Astrocyte of the cerebellum (primary cell): ENCODE results near the gene LMF1.
A peak's percentile ranks its signal among the peaks of the same experiment; 100 is the strongest.

Experiments
- DNase-seq: peaks from one replicate; pipeline ENCODE4 v3.0.0-alpha.2; 2011; ENCODE audit warnings: low read depth
- H3K4me3 ChIP-seq: 2 replicates; pipeline ENCODE4 v1.5.1; 2011; ENCODE audit warnings: mild to moderate bottlenecking, low read depth, low read length, moderate library complexity
- in situ Hi-C: cut with HindIII; loops from 2 replicates; pipeline ENCODE4 v1.10.0; 2017; ENCODE audit warnings: low sequenced_read_pairs
- TF ChIP-seq, protein P1 (sequence below): IDR thresholded peaks from 2 replicates; pipeline ENCODE4 v1.5.1; 2012; ENCODE audit warnings: low read length, low read depth, moderate library complexity, mild to moderate bottlenecking; ENCODE audit errors: missing control alignments

LMF1 gene

DNA sequence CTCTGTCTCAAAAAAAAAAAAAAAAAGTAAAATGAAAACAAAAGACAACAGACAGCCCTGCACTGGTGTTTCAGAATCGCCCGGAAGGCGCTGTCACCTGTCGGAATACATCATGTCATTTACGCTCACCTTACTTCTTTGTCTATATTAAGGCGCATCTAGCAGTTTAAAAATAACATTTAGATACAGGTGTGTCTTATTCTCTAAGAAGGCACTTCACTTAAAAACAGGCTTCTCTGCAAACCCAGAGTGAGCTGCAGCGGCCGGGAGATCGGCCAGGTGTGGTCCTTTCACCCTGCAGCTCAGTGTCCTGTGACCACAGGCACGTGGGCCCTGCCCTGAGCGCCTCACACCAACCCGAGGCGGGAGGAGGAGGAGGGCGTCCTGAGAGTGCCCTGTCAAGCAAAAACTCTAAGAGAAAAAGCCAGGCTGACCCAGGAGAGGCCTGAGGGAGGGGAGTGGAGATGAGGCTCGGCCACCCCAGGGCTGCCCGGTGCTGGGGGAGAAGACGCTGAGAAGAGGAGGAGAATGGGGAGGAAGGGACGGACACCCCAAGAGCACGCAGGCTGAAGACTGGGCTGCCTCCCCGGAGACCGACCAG, 3.3 kb upstream of the LMF1 start:
- in situ Hi-C loops: loop anchor here (10.0 kb wide), 1 partner anchor 259 kb away; the partner anchor contains the start of gene METRN

DNA sequence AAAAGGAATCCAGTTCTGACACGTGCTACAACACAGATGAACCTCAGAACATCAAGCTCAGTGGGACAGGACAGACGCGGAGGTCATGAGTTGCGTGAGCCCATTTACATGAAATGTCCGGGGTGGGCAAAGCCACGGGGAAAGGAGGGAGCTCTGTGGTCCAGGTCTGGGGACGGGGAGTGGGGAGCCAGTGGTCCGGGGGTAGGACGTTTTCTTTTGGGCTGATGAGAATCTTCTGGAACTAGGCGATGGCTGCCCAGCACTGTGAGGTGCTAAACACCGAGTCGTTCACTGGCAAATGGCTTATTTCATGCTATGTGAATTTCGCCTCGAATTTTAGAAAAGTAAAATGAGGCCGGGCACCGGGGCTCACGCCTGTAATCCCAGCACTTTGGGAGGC, 2.6 kb upstream of the LMF1 start:
- no peak overlapping the region for H3K4me3 ChIP-seq
- DNase-seq: no peak
- TF ChIP-seq, protein P1, sequence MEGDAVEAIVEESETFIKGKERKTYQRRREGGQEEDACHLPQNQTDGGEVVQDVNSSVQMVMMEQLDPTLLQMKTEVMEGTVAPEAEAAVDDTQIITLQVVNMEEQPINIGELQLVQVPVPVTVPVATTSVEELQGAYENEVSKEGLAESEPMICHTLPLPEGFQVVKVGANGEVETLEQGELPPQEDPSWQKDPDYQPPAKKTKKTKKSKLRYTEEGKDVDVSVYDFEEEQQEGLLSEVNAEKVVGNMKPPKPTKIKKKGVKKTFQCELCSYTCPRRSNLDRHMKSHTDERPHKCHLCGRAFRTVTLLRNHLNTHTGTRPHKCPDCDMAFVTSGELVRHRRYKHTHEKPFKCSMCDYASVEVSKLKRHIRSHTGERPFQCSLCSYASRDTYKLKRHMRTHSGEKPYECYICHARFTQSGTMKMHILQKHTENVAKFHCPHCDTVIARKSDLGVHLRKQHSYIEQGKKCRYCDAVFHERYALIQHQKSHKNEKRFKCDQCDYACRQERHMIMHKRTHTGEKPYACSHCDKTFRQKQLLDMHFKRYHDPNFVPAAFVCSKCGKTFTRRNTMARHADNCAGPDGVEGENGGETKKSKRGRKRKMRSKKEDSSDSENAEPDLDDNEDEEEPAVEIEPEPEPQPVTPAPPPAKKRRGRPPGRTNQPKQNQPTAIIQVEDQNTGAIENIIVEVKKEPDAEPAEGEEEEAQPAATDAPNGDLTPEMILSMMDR: no peak
- in situ Hi-C loops: loop anchor here (10.0 kb wide), 1 partner anchor 259 kb away; the partner anchor contains the start of gene METRN

More for the DNA sequence above, 3.3 kb upstream of the LMF1 start:
- TF ChIP-seq, protein P1: no peak
- DNase-seq: no peak
- no peak overlapping the region for H3K4me3 ChIP-seq

DNA sequence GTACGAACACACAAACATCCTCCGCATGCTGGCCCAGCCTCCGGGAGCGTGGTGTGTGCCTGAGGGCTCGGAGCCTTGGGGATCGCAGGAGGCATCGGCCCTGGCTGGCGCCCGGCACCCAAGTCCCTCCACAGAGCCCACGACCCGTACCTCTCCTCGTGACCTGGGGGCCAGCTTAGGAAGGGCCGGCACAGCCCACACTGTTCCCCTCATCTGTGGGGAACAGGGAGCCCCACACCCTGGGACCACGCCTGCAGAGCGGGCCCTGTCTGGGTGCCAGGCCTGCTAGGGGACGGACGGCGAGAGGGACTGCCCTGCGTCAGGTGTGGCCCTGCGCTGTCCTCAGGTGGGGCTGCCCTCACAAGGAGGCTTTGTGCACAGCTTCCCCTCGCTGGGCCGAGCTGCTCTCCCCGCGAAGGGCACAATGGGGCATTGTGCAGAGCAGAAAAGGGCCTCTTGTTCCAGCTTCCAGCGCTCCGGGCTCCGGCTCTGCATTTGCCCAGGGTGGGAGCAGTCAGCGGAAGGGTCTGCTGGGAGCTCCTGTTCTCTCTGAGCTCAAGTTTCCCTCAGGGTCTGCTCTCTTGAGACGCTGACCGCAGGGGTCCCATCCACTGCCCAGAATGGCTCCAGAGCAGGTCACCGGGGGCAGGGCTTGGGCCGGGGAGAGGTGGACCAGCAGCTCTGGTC, 1.7 kb upstream of the LMF1 start:
- TF ChIP-seq, protein P1: no peak
- H3K4me3 ChIP-seq: no peak overlapping the region
- in situ Hi-C loops: loop anchor here (10.0 kb wide), 1 partner anchor 258 kb away; the partner anchor contains the start of gene METRN
- DNase-seq: no peak

DNA sequence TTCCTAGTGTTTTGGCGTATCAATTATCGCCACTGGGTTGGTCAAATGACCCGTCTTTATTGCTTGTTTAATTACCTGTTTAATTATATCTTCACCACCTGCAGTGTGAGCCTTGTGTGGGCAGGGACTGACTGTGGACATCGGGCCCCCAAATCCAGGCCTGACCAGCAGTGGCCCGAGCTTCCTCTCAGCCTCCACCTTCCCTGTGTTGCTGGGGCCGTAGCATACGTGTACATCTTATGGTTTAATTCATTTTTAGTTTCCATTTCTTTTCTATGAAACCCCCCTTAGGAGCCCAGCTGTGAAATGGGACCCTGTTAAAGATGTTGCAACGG, 1.2 kb upstream of the LMF1 start:
- in situ Hi-C loops: loop anchor here (10.0 kb wide), 1 partner anchor 257 kb away; the partner anchor contains the start of gene METRN
- no peak for DNase-seq
- H3K4me3 ChIP-seq: no peak overlapping the region
- TF ChIP-seq, protein P1: no peak

DNA sequence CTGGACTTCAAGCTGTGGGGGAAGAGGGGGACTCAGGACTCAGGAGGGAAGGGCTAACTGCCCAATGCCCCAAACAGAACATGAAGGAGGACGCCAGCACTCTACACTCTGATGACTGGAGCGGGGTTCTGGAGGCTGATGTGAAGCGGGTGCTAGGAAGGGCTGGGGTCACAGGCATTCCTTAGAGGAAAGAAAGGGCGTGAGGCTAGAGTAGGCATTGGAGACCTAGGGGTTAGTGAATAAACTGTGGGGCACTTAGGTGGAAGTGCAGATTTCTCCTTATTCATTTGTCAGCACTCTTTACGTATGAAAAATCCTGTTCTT, 760 bp upstream of the LMF1 start:
- no peak for DNase-seq
- TF ChIP-seq, protein P1: no peak
- in situ Hi-C loops: loop anchor here (10.0 kb wide), 1 partner anchor 257 kb away; the partner anchor contains the start of gene METRN
- no peak overlapping the region for H3K4me3 ChIP-seq

DNA sequence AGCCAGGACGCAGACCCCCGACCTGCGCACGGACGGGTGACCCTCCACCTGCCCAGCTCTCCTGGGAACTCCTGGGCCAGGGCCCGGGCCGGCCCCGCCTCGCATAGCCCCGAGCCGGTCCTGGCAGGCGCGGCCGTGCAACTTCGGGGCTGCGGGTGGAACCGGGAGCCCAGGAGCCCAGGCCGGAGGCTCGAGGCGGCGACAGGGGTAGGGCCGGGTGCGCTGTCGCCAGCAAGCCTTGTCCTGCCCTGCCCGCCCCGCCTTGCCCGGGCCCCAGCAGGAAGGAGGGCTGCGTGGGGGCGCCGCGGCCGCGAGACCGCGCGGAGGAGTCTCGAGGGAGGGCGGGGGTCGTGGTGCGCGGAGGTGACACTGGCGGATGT, 408 bp downstream of the LMF1 start:
- no peak for DNase-seq
- TF ChIP-seq, protein P1: no peak
- peak overlapping the region; percentile 77 for H3K4me3 ChIP-seq
- in situ Hi-C loops: loop anchor here (10.0 kb wide), 1 partner anchor 256 kb away; the partner anchor contains the start of gene METRN
